ENCODE data around the gene NTNG1.

NTNG1 gene

GRCh38 chr1:107263291-107263915 lies 122.6 kb downstream of the NTNG1 start:
- DNase-seq (ENCODE audit: low read depth), result no peak

DNA sequence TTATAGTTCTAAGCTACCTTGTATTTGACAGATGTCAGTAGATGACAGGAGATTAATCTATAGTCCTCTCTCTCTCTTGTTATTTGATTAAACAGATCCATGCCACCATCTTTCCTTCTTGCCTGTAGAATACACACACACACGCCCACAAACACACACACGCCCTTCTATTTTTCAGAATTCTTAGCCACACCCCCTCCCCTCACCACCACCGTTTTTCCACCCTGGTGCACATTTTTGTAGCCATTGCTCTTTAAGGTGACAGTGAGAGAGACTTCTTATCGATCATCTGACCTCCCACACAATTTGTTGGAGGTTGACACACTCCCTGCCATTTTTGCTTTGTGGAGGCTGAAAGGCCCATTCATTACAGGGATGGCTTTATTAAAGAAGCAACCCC lies 123.2 kb downstream of the NTNG1 start:
- no peak for DNase-seq (ENCODE audit: low read depth)

GRCh38 chr1:107264561-107264960 lies 123.7 kb downstream of the NTNG1 start:
- no peak for DNase-seq (ENCODE audit: low read depth)

- no peak for DNase-seq (ENCODE audit: low read depth)
Observed at GRCh38 chr1:107267489-107267888, 126.7 kb downstream of the NTNG1 start.

DNA sequence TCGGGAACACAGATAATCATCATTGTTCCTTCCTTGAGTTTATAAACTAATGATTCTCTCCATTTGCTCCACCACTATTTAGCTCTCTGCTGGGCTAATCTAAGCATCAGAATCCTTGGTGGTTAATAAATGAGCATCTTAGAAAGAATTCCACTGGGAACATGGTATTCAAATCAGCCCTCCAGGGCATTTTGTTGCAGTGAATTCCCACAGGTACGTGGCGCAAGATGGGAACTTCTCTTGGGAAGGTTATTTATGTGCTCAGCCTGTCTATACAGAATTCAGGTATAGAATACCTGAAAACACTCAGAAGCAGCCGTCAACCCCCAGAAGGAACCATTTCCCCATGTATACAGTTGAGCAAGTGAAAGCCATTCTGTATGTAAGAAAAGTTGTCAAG lies 131.5 kb downstream of the NTNG1 start:
- no peak for DNase-seq (ENCODE audit: low read depth)

DNA sequence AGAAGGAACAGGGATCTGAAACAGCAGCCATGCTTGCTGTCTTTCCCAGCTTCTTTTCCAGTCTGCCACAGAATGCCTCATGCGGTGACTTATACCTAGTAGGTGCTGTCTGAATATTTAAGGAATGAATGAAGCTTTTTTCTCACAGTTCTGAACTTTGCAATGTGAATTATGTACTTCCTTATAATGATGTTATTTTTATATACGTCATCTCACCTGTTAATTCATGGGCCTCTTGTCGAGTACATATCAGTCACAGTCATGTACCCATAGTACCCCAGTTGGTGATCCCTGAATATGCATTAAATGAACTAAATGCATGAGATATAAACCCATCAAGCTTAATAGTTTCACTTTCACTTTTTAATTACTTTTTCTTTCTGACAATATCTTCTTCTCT lies 132.7 kb downstream of the NTNG1 start:
- DNase-seq (ENCODE audit: low read depth), result no peak

- DNase-seq (ENCODE audit: low read depth), result no peak
Observed at GRCh38 chr1:107274227-107274626, 133.4 kb downstream of the NTNG1 start.

GRCh38 chr1:107276247-107276646 lies 135.4 kb downstream of the NTNG1 start:
- DNase-seq (ENCODE audit: low read depth), result no peak

GRCh38 chr1:107277022-107277421 lies 136.2 kb downstream of the NTNG1 start:
- no peak for DNase-seq (ENCODE audit: low read depth)

DNA sequence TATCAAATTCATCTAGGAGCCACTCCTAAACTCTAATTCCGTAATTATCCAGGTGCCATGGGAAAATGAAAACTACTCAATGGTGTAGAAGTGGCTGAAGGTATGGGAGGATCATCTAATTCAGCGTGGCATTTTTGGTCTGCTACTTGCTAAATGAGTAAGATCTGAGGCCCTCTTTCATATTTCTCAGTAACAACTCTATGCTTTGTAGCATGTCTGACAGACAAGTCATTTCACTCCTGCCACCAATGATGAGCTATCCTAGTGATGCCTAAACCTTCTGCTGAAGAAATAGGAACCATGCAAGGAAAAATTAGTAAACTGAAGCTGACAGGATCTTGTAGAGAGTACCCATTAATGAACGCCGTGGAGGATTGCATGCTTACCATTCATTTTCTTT lies 145.3 kb downstream of the NTNG1 start:
- no peak for DNase-seq (ENCODE audit: low read depth)

DNA sequence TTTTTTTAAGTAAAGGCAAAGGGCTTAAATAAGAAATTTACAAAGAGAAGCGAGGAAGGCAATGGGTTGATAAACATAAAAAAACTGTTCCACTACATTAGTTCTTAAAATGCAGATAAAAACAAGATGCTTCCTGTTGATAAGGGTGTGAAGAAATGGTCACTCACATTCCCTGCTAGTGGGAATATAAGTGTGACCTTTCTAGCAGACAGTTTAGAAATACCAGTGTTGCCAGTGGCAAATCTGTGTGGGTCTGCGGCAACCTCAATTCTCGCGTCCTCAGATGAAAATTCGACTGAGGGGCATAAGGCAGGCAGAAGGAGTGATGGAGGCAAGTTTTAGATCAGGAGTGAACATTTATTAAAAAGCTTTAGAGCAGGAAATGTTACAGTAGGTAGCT lies 151.1 kb downstream of the NTNG1 start:
- DNase-seq (ENCODE audit: low read depth), result no peak

DNA sequence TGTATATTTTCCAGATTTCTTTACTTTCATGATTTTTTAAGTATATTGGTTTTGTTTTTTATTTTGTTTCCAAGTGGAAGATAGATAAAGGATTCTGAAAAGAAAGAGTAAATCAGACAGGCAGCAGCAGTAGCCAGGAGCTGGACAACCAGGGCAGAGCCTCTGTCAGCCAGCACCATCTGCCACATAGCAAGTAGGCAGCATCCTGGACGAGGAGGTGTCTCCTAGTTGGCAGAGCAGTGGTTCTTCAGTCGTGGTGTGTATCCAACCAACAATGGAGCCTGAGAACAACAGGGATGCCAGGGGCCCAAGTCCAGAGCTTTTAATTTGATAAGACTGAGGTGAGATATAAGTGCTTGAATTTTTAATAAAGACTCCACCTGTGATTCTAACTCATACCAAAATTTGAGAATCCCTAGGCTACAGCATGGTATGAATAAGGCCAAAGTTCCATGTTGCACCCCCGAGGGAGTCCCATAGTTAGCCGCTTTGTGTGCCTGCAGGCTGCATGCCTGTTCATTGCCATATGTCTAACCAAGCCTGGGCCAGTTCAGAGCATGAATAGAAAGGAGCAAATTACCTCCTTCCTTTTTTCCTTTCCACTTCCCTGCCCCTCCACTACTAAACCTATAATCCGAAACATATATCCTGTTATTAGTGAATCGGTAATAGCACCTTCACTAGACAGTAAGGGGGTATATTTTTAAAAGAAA lies 153.2 kb downstream of the NTNG1 start:
- no peak for DNase-seq (ENCODE audit: low read depth)

- DNase-seq (ENCODE audit: low read depth), result no peak
Observed at GRCh38 chr1:107294686-107295085, 153.8 kb downstream of the NTNG1 start.

DNA sequence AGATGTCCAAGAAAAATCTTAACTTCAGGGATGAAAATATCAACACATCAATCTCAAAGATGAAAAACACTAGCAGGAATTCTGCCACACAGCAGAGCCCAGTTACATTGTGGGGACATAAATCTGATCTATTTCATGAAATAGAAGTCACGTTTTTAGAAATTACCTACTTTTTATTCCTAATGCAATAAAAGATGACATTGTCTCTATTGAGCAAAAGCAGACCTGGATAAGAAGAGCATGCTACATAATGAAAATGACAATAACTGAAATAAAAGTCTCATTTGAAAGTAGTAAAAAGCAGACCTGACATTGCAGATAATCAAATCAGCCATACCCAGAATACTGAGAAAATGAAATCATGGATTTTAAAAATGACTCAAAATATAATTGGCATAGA lies 156.8 kb downstream of the NTNG1 start:
- no peak for DNase-seq (ENCODE audit: low read depth)

- no peak for DNase-seq (ENCODE audit: low read depth)
Observed at GRCh38 chr1:107298526-107298925, 157.7 kb downstream of the NTNG1 start.

- no peak for DNase-seq (ENCODE audit: low read depth)
Observed at GRCh38 chr1:107299521-107299920, 158.7 kb downstream of the NTNG1 start.

- no peak for DNase-seq (ENCODE audit: low read depth)
Observed at GRCh38 chr1:107309962-107310361, 169.1 kb downstream of the NTNG1 start.

- no peak for DNase-seq (ENCODE audit: low read depth)
Observed at GRCh38 chr1:107315652-107316051, 174.8 kb downstream of the NTNG1 start.

- DNase-seq (ENCODE audit: low read depth), result no peak
Observed at GRCh38 chr1:107318932-107319331, 178.1 kb downstream of the NTNG1 start.

DNA sequence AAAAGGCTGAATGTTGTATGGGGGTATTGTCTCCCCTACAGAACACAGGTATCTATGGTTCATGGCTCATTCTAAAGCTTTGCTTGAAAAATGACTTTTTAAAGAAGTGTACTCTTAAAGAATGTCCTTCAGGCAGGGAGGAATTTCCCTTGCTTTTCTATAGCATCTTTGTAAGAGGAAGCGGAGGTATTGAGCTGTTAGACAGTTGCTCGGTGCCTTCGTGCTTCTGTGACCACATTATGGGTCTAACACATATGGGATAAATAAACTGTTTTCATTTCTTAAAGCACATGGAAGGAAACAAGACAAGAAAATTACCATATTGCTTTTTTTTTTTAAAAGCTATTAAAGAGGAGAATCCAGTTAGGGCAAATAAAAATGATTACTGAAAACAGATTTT lies 182.9 kb downstream of the NTNG1 start:
- no peak for DNase-seq (ENCODE audit: low read depth)

DNA sequence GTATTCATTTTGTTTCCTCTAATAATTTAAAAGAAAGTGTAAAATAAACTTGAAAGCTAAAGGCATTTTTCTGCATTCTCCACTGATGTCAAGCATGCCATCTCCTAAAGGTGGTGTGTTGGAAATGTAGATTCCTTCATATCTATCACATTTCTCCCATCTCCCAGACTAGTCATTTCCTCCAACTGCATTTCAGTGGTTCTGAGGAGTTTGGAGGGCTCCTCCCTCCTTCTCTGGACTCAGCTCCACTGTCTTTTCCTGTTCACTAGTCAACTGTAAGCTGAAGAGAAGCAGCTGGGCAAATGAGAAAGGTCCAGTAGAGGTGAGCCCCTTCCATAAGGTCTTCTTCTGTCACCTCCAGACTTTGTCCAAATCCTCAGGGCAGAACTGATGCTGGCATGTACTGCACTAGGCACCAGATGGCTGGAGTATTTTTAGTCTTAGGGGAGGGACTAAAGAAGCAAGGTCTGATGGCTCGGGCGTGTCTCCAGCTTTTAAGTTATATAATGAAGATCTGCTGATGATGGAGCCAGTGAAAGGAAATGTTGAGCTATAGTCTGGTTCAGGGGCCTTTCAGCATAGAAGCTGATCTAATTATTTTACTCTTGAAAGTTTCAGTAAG lies 186.1 kb downstream of the NTNG1 start:
- no peak for DNase-seq (ENCODE audit: low read depth)

GRCh38 chr1:107327446-107327845 lies 186.6 kb downstream of the NTNG1 start:
- DNase-seq (ENCODE audit: low read depth), result no peak

GRCh38 chr1:107328087-107328486 lies 187.2 kb downstream of the NTNG1 start:
- DNase-seq (ENCODE audit: low read depth), result no peak

DNA sequence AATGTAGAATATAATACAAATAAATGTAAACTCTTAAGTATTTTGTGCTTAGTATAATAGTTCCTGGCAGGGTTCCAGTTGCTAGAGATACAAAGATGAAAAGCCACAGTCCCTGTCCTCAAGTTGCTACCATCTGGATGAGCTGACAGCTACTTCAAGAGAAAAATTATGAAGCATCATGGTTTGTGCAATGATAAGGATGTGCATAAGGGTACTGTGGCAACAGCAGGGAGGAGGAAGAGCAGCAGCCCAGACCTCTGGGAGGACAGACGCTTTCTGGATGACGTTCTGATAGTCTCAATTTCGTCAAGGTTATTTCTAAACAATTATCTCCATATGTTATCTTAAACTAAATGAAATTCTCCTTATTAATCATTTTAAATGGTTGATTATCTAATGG lies 198.9 kb downstream of the NTNG1 start:
- DNase-seq (ENCODE audit: low read depth), result no peak

Measured in HS-27A (cell line).